HT-29 (cell line): ENCODE results near the gene TGM2. TPM values are rescaled to one million over a fixed set of nuclear protein-coding genes. Genes with fewer than 3 reads are reported as not detected.

Experiments
- DNase-seq: peaks from one replicate; pipeline ENCODE4 v3.0.0-alpha.2; 2015; ENCODE audit warnings: low spot score
- total RNA-seq: library from RNA; depleted of rRNA; stranded (reverse); fragments of >200 nt; shearing (Covaris generic); gene quantifications from 2 replicates; pipeline ENCODE4 v1.2.3, GENCODE V29; 2014

The TGM2 gene
- total RNA-seq, 1 experiment from 2014 or later: 253 TPM

- DNase-seq: no peak
Measured at GRCh38 chr20:38199501-38200390, 34.7 kb upstream of the TGM2 start.

GRCh38 chr20:38198238-38198861 is 33.3 kb upstream of the TGM2 start:
- DNase-seq: no peak

GRCh38 chr20:38197619-38198018 is 32.5 kb upstream of the TGM2 start:
- no peak for DNase-seq

GRCh38 chr20:38197217-38197616 is 32.1 kb upstream of the TGM2 start:
- DNase-seq: no peak

- DNase-seq: no peak
Measured at GRCh38 chr20:38196592-38196991, 31.5 kb upstream of the TGM2 start.

GRCh38 chr20:38196076-38196475 is 31.0 kb upstream of the TGM2 start:
- DNase-seq: no peak

- DNase-seq: no peak
Measured at GRCh38 chr20:38195521-38195920, 30.5 kb upstream of the TGM2 start.

GRCh38 chr20:38194971-38195504 is 30.0 kb upstream of the TGM2 start:
- DNase-seq: no peak

GRCh38 chr20:38193586-38194105 is 28.6 kb upstream of the TGM2 start:
- no peak for DNase-seq

- DNase-seq: no peak
Measured at GRCh38 chr20:38192323-38192885, 27.3 kb upstream of the TGM2 start.

- no peak for DNase-seq
Measured at GRCh38 chr20:38191654-38192053, 26.6 kb upstream of the TGM2 start.

- no peak for DNase-seq
Measured at GRCh38 chr20:38190936-38191371, 25.9 kb upstream of the TGM2 start.

GRCh38 chr20:38190166-38190565 is 25.1 kb upstream of the TGM2 start:
- no peak for DNase-seq

GRCh38 chr20:38187517-38187916 is 22.4 kb upstream of the TGM2 start:
- no peak for DNase-seq

GRCh38 chr20:38186788-38187221 is 21.7 kb upstream of the TGM2 start:
- DNase-seq: peak; percentile 64

- DNase-seq: peak; percentile 72
Measured at GRCh38 chr20:38184101-38184500, 19.0 kb upstream of the TGM2 start.

- no peak for DNase-seq
Measured at GRCh38 chr20:38181971-38182370, 16.9 kb upstream of the TGM2 start.

GRCh38 chr20:38181207-38181801 is 16.2 kb upstream of the TGM2 start:
- DNase-seq: no peak

GRCh38 chr20:38180781-38181180 is 15.7 kb upstream of the TGM2 start:
- no peak for DNase-seq

- no peak for DNase-seq
Measured at GRCh38 chr20:38179846-38180245, 14.8 kb upstream of the TGM2 start.

- DNase-seq: no peak
Measured at GRCh38 chr20:38178581-38178980, 13.5 kb upstream of the TGM2 start.

- DNase-seq: no peak
Measured at GRCh38 chr20:38178065-38178491, 13.0 kb upstream of the TGM2 start.
